Vagina (tissue), 2 donors: ENCODE measurements around the gene MDC1.

ENCODE experiments used
- POLR2A ChIP-seq, 2 donors: fragments of 450-650 bp; IDR thresholded peaks; one replicate each; pipeline ENCODE4 v1.6.1; 2017; ENCODE audit warnings: antibody characterized with exemption in 2 of 2, mild to moderate bottlenecking in 2 of 2, moderate library complexity in 2 of 2
- TF ChIP-seq, protein P1 (sequence below), 3 experiments: fragments of 450-650 bp in 2 of 3; fragments of 200-600 bp in 1 of 3; sonication (generic) in 1 of 3; IDR thresholded peaks; one replicate each; pipeline ENCODE4 v1.5.1; 2017 to 2019; ENCODE audit warnings: antibody characterized with exemption in 3 of 3, mild to moderate bottlenecking in 2 of 3, moderate library complexity in 2 of 3

GRCh38 chr6:30709101-30709868 lies 7.8 kb downstream of the MDC1 start:
- TF ChIP-seq, protein P1, sequence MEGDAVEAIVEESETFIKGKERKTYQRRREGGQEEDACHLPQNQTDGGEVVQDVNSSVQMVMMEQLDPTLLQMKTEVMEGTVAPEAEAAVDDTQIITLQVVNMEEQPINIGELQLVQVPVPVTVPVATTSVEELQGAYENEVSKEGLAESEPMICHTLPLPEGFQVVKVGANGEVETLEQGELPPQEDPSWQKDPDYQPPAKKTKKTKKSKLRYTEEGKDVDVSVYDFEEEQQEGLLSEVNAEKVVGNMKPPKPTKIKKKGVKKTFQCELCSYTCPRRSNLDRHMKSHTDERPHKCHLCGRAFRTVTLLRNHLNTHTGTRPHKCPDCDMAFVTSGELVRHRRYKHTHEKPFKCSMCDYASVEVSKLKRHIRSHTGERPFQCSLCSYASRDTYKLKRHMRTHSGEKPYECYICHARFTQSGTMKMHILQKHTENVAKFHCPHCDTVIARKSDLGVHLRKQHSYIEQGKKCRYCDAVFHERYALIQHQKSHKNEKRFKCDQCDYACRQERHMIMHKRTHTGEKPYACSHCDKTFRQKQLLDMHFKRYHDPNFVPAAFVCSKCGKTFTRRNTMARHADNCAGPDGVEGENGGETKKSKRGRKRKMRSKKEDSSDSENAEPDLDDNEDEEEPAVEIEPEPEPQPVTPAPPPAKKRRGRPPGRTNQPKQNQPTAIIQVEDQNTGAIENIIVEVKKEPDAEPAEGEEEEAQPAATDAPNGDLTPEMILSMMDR (IDR thresholded peaks at IDR 0.05) = no peak
- TF ChIP-seq POLR2A (IDR thresholded peaks at IDR 0.05) = no peak
